ENCODE measurements around the gene RABL6. TPM values are rescaled to one million over a fixed set of nuclear protein-coding genes. Genes with fewer than 3 reads are reported as not detected.
"Not testable (repeated sequence)": the region's sequence is repeated elsewhere in the genome, so short reads cannot be mapped to it uniquely, and the experiment has no call there.

RABL6 gene
- total RNA-seq, 1 donor from 2014 or later, result 198 TPM

GRCh38 chr9:136875155-136875554 lies 67.4 kb downstream of the RABL6 start:
- H3K4me1 Mint-ChIP-seq, result no peaks in the 10 kb centered on the region
- H3K9me3 Mint-ChIP-seq, result peaks cover 4% of the 10 kb centered on the region
- no peak for DNase-seq (ENCODE audit: low read depth, low spot score)

GRCh38 chr9:136876476-136876875 lies 68.7 kb downstream of the RABL6 start:
- H3K4me1 Mint-ChIP-seq, result no peaks in the 10 kb centered on the region
- H3K27me3 Mint-ChIP-seq (ENCODE audit: low read depth), result peaks cover 7% of the 10 kb centered on the region
- no peak overlapping the region for H3K4me3 Mint-ChIP-seq
- H3K36me3 Mint-ChIP-seq (ENCODE audit: low read depth), result peaks cover 6% of the 10 kb centered on the region
- TF ChIP-seq CTCF (conservative IDR thresholded peaks at IDR 0.05), result no peak
- H3K27ac Mint-ChIP-seq (ENCODE audit: unreplicated experiment), result no peak overlapping the region
- no peak for DNase-seq (ENCODE audit: low read depth, low spot score)
- peaks cover 2% of the 10 kb centered on the region for H3K9me3 Mint-ChIP-seq

More at GRCh38 chr9:136875155-136875554, 67.4 kb downstream of the RABL6 start:
- Mint-ChIP-seq H3K27me3 (ENCODE audit: low read depth) (peaks cover 7% of the 10 kb centered on the region), H3K36me3 (ENCODE audit: low read depth) (peaks cover 11% of the 10 kb centered on the region), H3K27ac (ENCODE audit: unreplicated experiment) (no peak overlapping the region), H3K4me3 (peak overlapping the region; percentile 41)
- TF ChIP-seq CTCF (conservative IDR thresholded peaks at IDR 0.05), result no peak

GRCh38 chr9:136880651-136881050 lies 72.9 kb downstream of the RABL6 start:
- Mint-ChIP-seq H3K36me3 (ENCODE audit: low read depth) (peaks cover 3% of the 10 kb centered on the region), H3K27ac (ENCODE audit: unreplicated experiment) (no peak overlapping the region), H3K27me3 (ENCODE audit: low read depth) (peaks cover 7% of the 10 kb centered on the region), H3K4me3 (no peak overlapping the region), H3K4me1 (no peaks in the 10 kb centered on the region), H3K9me3 (peaks cover 2% of the 10 kb centered on the region)
- TF ChIP-seq CTCF (conservative IDR thresholded peaks at IDR 0.05), result no peak
- no peak for DNase-seq (ENCODE audit: low read depth, low spot score)

GRCh38 chr9:136881691-136882108 lies 74.0 kb downstream of the RABL6 start:
- Mint-ChIP-seq H3K36me3 (ENCODE audit: low read depth) (no peaks in the 10 kb centered on the region), H3K27me3 (ENCODE audit: low read depth) (peaks cover 7% of the 10 kb centered on the region), H3K27ac (ENCODE audit: unreplicated experiment) (no peak overlapping the region), H3K9me3 (no peaks in the 10 kb centered on the region), H3K4me3 (no peak overlapping the region), H3K4me1 (no peaks in the 10 kb centered on the region)
- TF ChIP-seq CTCF (conservative IDR thresholded peaks at IDR 0.05), result no peak
- no peak for DNase-seq (ENCODE audit: low read depth, low spot score)

GRCh38 chr9:136882109-136882946 lies 74.6 kb downstream of the RABL6 start:
- Mint-ChIP-seq H3K36me3 (ENCODE audit: low read depth) (no peaks in the 10 kb centered on the region), H3K4me1 (peaks cover 4% of the 10 kb centered on the region), H3K27me3 (ENCODE audit: low read depth) (peaks cover 4% of the 10 kb centered on the region), H3K27ac (ENCODE audit: unreplicated experiment) (no peak overlapping the region), H3K9me3 (no peaks in the 10 kb centered on the region), H3K4me3 (peak overlapping the region; percentile 61)
- no peak for DNase-seq (ENCODE audit: low read depth, low spot score)
- no peak for TF ChIP-seq CTCF (conservative IDR thresholded peaks at IDR 0.05)

GRCh38 chr9:136882947-136883283 lies 75.2 kb downstream of the RABL6 start:
- not testable (repeated sequence) for DNase-seq (ENCODE audit: low read depth, low spot score); H3K4me1 Mint-ChIP-seq; H3K27me3 Mint-ChIP-seq (ENCODE audit: low read depth); H3K36me3 Mint-ChIP-seq (ENCODE audit: low read depth); H3K27ac Mint-ChIP-seq (ENCODE audit: unreplicated experiment); H3K9me3 Mint-ChIP-seq
- H3K4me3 Mint-ChIP-seq, result peak overlapping the region; percentile 61

- H3K36me3 Mint-ChIP-seq (ENCODE audit: low read depth); H3K4me1 Mint-ChIP-seq; H3K27me3 Mint-ChIP-seq (ENCODE audit: low read depth); H3K27ac Mint-ChIP-seq (ENCODE audit: unreplicated experiment); H3K9me3 Mint-ChIP-seq; DNase-seq (ENCODE audit: low read depth, low spot score); H3K4me3 Mint-ChIP-seq: not testable (repeated sequence)
Observed at GRCh38 chr9:136883670-136884069, 75.9 kb downstream of the RABL6 start.

All from neural crest cell (in vitro differentiated cells).